ENCODE measurements around the gene TSPAN12. TPM values are rescaled to one million over a fixed set of nuclear protein-coding genes. Genes with fewer than 3 reads are reported as not detected.

The TSPAN12 gene
- total RNA-seq, 1 experiment from 2014 or later = 8.7 TPM

GRCh38 chr7:120806669-120807068 is 51.3 kb downstream of the TSPAN12 start:
- Histone ChIP-seq H2BK15ac (ENCODE audit: low read depth, low read length) (no peak overlapping the region), H2BK5ac (ENCODE audit: insufficient read length, low read length) (no peak overlapping the region)
- no peak overlapping the region for H3K27ac Mint-ChIP-seq

More at GRCh38 chr7:120806669-120807068, 51.3 kb downstream of the TSPAN12 start:
- Histone ChIP-seq H3K27ac (ENCODE audit: insufficient read length, low read depth, low read length) (no peak overlapping the region), H4K20me1 (ENCODE audit: control insufficient read depth, insufficient read depth, insufficient read length) (no peaks in the 10 kb centered on the region), H3K9ac (ENCODE audit: extremely low read depth, insufficient read length, low read length) (no peak overlapping the region), H3K14ac (ENCODE audit: insufficient read depth, low read length) (no peak overlapping the region), H2AFZ (ENCODE audit: low read length) (no peak overlapping the region), H3K9me3 (ENCODE audit: control insufficient read depth, low read depth, low read length) (no peaks in the 10 kb centered on the region), H3K18ac (ENCODE audit: insufficient read length, low read depth, low read length) (no peak overlapping the region), H3K4me2 (ENCODE audit: insufficient read depth, insufficient read length, low read length) (no peak overlapping the region), H2AK5ac (ENCODE audit: insufficient read length, low read length) (no peak overlapping the region), H4K91ac (ENCODE audit: insufficient read length, low read depth, low read length) (no peak overlapping the region), H3K79me1 (ENCODE audit: insufficient read depth, low read depth, low read length, poor library complexity, severe bottlenecking) (no peaks in the 10 kb centered on the region), H2BK20ac (ENCODE audit: low read depth, low read length, poor library complexity, severe bottlenecking) (no peak overlapping the region), H2BK12ac (ENCODE audit: insufficient read length, low read depth, low read length) (no peak overlapping the region), H3K4ac (ENCODE audit: low read depth, low read length) (no peak overlapping the region), H3K4me1 (ENCODE audit: insufficient read depth, low read length) (no peaks in the 10 kb centered on the region), H3T11ph (ENCODE audit: low read length) (no peak overlapping the region), H3K56ac (ENCODE audit: insufficient read length, low read depth, low read length) (no peak overlapping the region), H3K23ac (ENCODE audit: insufficient read length, low read depth, low read length) (no peak overlapping the region), H4K5ac (ENCODE audit: insufficient read length, low read depth, low read length) (no peak overlapping the region), H3K23me2 (ENCODE audit: insufficient read length, low read depth, low read length, poor library complexity, severe bottlenecking) (no peaks in the 10 kb centered on the region), H4K8ac (replicated peaks; ENCODE audit: insufficient read length, low read depth, low read length) (no peak overlapping the region), H3K27me3 (ENCODE audit: insufficient read depth, low read length) (no peaks in the 10 kb centered on the region), H2BK120ac (ENCODE audit: low read depth, low read length, poor library complexity, severe bottlenecking) (no peak overlapping the region), H3K79me2 (ENCODE audit: insufficient read depth, low read length) (no peaks in the 10 kb centered on the region)
- Mint-ChIP-seq H3K36me3 (ENCODE audit: insufficient read depth in 1 of 3, low read depth in 3 of 3) (no peaks in the 10 kb centered on the region), H3K27me3 (ENCODE audit: low read depth) (no peaks in the 10 kb centered on the region), H3K4me1 (peaks cover 2 to 4% of the 10 kb centered on the region in 2 experiments; a peak in 2 of 4 replicates), H3K4me3 (no peak overlapping the region), H3K9me3 (no peaks in the 10 kb centered on the region)
- no peak for DNase-seq
- no peak for TF ChIP-seq CTCF (conservative IDR thresholded peaks at IDR 0.05)
- no CpG with 5 or more reads among the region's 1 CpG for WGBS (ENCODE audit: extremely low coverage, insufficient read length, low lambda C conversion rate)
